ENCODE measurements around the gene KRT34.

KRT34 gene

DNA sequence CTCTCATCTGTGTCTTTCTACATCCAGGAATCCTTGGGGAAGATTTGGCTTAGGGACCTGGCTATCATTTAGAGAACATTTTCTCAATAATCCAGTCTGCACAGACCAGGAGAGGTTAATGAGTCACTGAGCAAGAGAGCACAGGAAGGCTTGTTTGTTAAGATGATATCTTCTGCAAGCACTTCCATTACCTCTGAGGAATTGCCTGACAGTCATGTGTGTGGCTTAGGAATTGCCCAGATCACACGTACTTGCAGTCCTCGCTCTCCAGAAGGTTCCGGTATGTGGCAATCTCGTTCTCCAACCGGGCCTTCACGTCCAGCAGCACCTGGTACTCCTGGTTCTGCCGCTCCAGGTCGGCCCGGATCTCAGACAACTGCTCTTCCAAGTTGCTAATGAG, 39.0 kb upstream of the KRT34 start:
- no peak for DNase-seq
- H3K4me3 ChIP-seq (ENCODE audit: low read depth, low read length), result no peak overlapping the region
- TF ChIP-seq, protein P1, sequence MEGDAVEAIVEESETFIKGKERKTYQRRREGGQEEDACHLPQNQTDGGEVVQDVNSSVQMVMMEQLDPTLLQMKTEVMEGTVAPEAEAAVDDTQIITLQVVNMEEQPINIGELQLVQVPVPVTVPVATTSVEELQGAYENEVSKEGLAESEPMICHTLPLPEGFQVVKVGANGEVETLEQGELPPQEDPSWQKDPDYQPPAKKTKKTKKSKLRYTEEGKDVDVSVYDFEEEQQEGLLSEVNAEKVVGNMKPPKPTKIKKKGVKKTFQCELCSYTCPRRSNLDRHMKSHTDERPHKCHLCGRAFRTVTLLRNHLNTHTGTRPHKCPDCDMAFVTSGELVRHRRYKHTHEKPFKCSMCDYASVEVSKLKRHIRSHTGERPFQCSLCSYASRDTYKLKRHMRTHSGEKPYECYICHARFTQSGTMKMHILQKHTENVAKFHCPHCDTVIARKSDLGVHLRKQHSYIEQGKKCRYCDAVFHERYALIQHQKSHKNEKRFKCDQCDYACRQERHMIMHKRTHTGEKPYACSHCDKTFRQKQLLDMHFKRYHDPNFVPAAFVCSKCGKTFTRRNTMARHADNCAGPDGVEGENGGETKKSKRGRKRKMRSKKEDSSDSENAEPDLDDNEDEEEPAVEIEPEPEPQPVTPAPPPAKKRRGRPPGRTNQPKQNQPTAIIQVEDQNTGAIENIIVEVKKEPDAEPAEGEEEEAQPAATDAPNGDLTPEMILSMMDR (IDR thresholded peaks at IDR 0.05; ENCODE audit: low read depth, low read length), result no peak
- peaks cover 100% of the 10 kb centered on the region for H3K27me3 ChIP-seq (ENCODE audit: insufficient read depth, low read depth, severe bottlenecking)
- peaks cover 18% of the 10 kb centered on the region for H3K9me3 ChIP-seq (ENCODE audit: severe bottlenecking)
- H3K27ac ChIP-seq, result no peak overlapping the region
- H3K36me3 ChIP-seq, result no peaks in the 10 kb centered on the region

DNA sequence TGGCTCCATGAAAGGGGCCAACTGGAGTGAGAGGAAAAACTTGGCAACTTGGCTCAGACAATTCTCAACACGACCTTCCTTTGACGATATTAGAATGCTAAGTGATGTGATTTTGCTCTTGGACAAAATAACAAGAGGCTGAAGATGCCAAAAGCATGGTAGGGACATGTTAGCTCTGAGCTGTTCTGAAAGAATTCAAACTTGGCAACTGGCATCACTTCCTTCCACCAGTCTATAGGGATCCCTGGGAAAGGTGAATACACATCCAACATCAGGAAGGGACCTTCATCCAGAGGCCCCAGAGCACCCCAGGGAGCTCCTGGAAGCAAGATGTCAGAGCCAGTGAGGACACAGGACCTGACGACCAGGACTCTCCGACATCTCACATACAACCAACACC, 38.0 kb upstream of the KRT34 start:
- Histone ChIP-seq H3K36me3 (no peaks in the 10 kb centered on the region), H3K27ac (no peak overlapping the region), H3K9me3 (ENCODE audit: severe bottlenecking) (peaks cover 11% of the 10 kb centered on the region), H3K27me3 (ENCODE audit: insufficient read depth, low read depth, severe bottlenecking) (peaks cover 100% of the 10 kb centered on the region), H3K4me3 (ENCODE audit: low read depth, low read length) (no peak overlapping the region)
- DNase-seq, result no peak
- TF ChIP-seq, protein P1 (IDR thresholded peaks at IDR 0.05; ENCODE audit: low read depth, low read length), result no peak

DNA sequence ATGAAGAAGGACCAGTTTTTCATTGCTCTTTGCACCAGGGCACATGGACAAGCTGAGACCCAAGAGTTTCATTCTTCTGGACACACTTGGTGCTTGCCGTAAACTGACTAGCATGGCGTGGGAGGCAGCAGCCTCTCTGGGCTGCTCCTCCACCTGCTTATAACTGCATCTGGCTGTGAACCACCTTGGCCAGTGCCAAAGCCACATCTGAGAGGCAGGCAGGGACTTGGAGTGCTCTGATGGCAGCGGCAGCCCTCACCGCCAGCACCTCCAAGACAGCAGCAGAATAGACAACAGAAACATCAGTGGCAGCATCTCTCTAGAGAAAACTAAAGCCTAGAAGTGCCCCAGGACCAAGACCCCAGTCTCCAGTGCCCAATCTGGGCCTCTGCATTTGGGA, 37.6 kb upstream of the KRT34 start:
- TF ChIP-seq, protein P1 (IDR thresholded peaks at IDR 0.05; ENCODE audit: low read depth, low read length), result no peak
- DNase-seq, result no peak
- Histone ChIP-seq H3K27me3 (ENCODE audit: insufficient read depth, low read depth, severe bottlenecking) (peaks cover 100% of the 10 kb centered on the region), H3K9me3 (ENCODE audit: severe bottlenecking) (peaks cover 7% of the 10 kb centered on the region), H3K4me3 (ENCODE audit: low read depth, low read length) (no peak overlapping the region), H3K36me3 (no peaks in the 10 kb centered on the region), H3K27ac (no peak overlapping the region)

DNA sequence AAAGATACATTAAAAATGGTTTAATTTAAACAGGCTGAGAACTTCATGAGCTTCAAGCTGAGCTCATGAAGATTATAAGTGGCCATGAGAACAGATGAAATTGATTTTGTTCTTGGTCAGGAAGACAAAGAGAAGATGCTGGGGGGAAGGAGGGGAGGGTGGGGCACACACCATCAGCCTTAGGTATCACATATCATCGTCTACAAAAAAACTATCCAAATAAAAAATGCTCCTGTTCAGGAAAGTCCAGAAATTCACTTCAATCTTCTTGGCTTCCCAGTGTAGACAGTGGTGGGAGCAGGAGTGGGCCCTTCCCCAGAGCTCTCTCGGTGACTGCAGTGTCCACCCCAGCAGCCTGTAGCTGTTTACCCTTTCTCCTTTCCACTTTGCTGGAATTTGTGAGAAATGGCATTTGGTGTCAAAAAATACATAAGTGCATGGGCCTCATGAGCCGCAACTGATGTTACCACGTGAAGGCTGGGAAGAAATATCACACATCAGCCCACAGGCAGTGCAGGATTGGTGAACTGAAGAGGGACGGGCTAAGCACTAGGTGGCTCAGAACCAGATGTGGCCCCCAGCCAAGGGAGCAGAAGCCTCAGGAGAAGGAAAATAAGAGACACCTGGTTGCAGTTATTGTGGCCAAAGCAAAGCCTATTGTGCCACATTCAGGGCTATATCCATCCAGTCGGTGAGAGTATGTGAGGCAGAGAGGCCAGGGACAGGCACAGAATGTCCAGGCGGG, 36.2 kb upstream of the KRT34 start:
- no peak for DNase-seq
- no peaks in the 10 kb centered on the region for H3K36me3 ChIP-seq
- H3K27me3 ChIP-seq (ENCODE audit: insufficient read depth, low read depth, severe bottlenecking), result peaks cover 100% of the 10 kb centered on the region
- peaks cover 7% of the 10 kb centered on the region for H3K9me3 ChIP-seq (ENCODE audit: severe bottlenecking)
- no peak overlapping the region for H3K27ac ChIP-seq
- H3K4me3 ChIP-seq (ENCODE audit: low read depth, low read length), result no peak overlapping the region
- TF ChIP-seq, protein P1 (IDR thresholded peaks at IDR 0.05; ENCODE audit: low read depth, low read length), result no peak

DNA sequence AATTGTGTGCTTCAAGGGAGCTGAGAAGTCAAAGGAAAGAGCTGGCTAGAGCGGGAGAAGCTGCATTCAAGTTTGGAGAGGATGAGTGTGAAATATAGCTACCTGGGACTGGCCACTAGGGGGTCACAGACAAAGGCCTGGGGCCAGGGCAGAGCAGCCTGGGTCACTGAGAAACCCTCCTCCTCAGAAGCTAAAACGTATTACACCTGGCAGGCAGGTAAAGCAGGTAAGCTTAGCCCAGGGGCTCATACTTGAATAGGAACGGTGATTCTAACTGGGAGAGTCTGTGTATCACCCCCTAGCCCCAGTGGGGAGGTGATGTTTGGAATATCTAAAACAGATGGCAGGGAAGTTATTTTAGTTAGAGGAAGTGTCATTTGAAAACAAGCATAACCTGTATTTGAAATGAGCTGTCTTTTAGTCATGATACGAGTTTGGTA, 35.5 kb upstream of the KRT34 start:
- TF ChIP-seq, protein P1 (IDR thresholded peaks at IDR 0.05; ENCODE audit: low read depth, low read length), result peak; percentile 77
- Histone ChIP-seq H3K9me3 (ENCODE audit: severe bottlenecking) (peaks cover 7% of the 10 kb centered on the region), H3K27ac (no peak overlapping the region), H3K27me3 (ENCODE audit: insufficient read depth, low read depth, severe bottlenecking) (peaks cover 100% of the 10 kb centered on the region), H3K4me3 (ENCODE audit: low read depth, low read length) (no peak overlapping the region), H3K36me3 (no peaks in the 10 kb centered on the region)
- DNase-seq, result no peak

DNA sequence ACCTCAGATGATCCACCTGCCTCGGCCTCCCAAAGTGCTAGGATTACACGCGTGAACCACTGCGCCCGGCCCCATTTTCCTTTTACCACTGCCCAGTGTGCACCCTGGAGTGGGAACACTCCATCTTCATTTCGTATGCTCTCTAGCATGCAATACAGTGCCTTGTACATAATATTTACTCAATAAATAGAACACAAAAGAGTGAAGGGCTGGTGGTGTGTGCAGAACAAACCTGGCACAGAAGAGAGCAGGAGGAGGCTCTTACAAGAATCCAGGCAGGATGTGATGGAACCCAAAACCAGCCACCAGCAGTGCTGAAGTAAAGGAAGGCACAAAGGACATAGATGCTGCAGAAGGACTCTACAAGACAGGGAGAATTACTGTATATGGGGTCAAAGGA, 35.0 kb upstream of the KRT34 start:
- DNase-seq, result no peak
- Histone ChIP-seq H3K27ac (no peak overlapping the region), H3K36me3 (no peaks in the 10 kb centered on the region), H3K27me3 (ENCODE audit: insufficient read depth, low read depth, severe bottlenecking) (peaks cover 100% of the 10 kb centered on the region), H3K9me3 (ENCODE audit: severe bottlenecking) (peaks cover 7% of the 10 kb centered on the region), H3K4me3 (ENCODE audit: low read depth, low read length) (no peak overlapping the region)
- TF ChIP-seq, protein P1 (IDR thresholded peaks at IDR 0.05; ENCODE audit: low read depth, low read length), result no peak
